ENCODE results near the gene TBC1D17. TPM values are rescaled to one million over a fixed set of nuclear protein-coding genes. Genes with fewer than 3 reads are reported as not detected.

TBC1D17 gene
- total RNA-seq, 1 experiment from 2014 or later: 62.3 TPM

- ChIA-PET CTCF (no interaction called here), POLR2A (ENCODE audit: unreplicated experiment) (no interaction called here)
- Histone ChIP-seq H3K36me3 (ENCODE audit: low read depth) (peaks cover 25% of the 10 kb centered on the region; the same call in 1 of the 2 replicates), H3K4me1 (replicated peaks; ENCODE audit: insufficient read depth) (peaks cover 13% of the 10 kb centered on the region), H3K4me3 (no peak overlapping the region), H2AFZ (no peak overlapping the region), H3K9me3 (ENCODE audit: insufficient read depth, low read depth) (no peaks in the 10 kb centered on the region), H3K9me2 (ENCODE audit: insufficient read depth) (no peaks in the 10 kb centered on the region), H3K27ac (no peak overlapping the region), H3F3A (ENCODE audit: insufficient read depth, low read depth) (peaks cover 32% of the 10 kb centered on the region; the same call in 1 of the 2 replicates), H3K4me2 (no peak overlapping the region), H4K20me1 (ENCODE audit: insufficient read depth) (peaks cover 12% of the 10 kb centered on the region), H3K79me2 (ENCODE audit: low read depth) (peaks cover 15% of the 10 kb centered on the region), H3K27me3 (ENCODE audit: insufficient read depth, low read depth) (no peaks in the 10 kb centered on the region)
- intact Hi-C loops (cut with micrococcal nuclease; ENCODE audit: unreplicated experiment): no loop called here
- TF ChIP-seq CTCF (conservative IDR thresholded peaks at IDR 0.05) (no peak), EZH2 (IDR thresholded peaks at IDR 0.05; ENCODE audit: low read depth) (no peak)
- BruUV-seq (replicated peaks): no TSS peak
- no peak for DNase-seq
Measured at GRCh38 chr19:49881672-49882394, 4.3 kb downstream of the TBC1D17 start.

- TF ChIP-seq CTCF (conservative IDR thresholded peaks at IDR 0.05): no peak
- TF ChIP-seq EZH2 (IDR thresholded peaks at IDR 0.05; ENCODE audit: low read depth): no peak
- H3K4me1 ChIP-seq (replicated peaks; ENCODE audit: insufficient read depth): peaks cover 13% of the 10 kb centered on the region
- POLR2A ChIA-PET (ENCODE audit: unreplicated experiment): no interaction called here
- H3K36me3 ChIP-seq (ENCODE audit: low read depth): peaks cover 25% of the 10 kb centered on the region; the same call in 1 of the 2 replicates
- no peaks in the 10 kb centered on the region for H3K9me2 ChIP-seq (ENCODE audit: insufficient read depth)
- CTCF ChIA-PET: no interaction called here
- no peaks in the 10 kb centered on the region for H3K27me3 ChIP-seq (ENCODE audit: insufficient read depth, low read depth)
- no TSS peak for BruUV-seq (replicated peaks)
- no peak overlapping the region for H3K4me2 ChIP-seq
- H3K9me3 ChIP-seq (ENCODE audit: insufficient read depth, low read depth): no peaks in the 10 kb centered on the region
- no peak overlapping the region for H2AFZ ChIP-seq
- no peak for DNase-seq
- peaks cover 12% of the 10 kb centered on the region for H4K20me1 ChIP-seq (ENCODE audit: insufficient read depth)
- intact Hi-C loops (cut with micrococcal nuclease; ENCODE audit: unreplicated experiment): no loop called here
- peaks cover 15% of the 10 kb centered on the region for H3K79me2 ChIP-seq (ENCODE audit: low read depth)
- H3F3A ChIP-seq (ENCODE audit: insufficient read depth, low read depth): peaks cover 33% of the 10 kb centered on the region; the same call in 1 of the 2 replicates
- no peak overlapping the region for H3K4me3 ChIP-seq
- no peak overlapping the region for H3K27ac ChIP-seq
Measured at GRCh38 chr19:49882643-49883042, 5.1 kb downstream of the TBC1D17 start.

GRCh38 chr19:49883094-49883493 lies 5.6 kb downstream of the TBC1D17 start:
- no peaks in the 10 kb centered on the region for H3K9me3 ChIP-seq (ENCODE audit: insufficient read depth, low read depth)

More at GRCh38 chr19:49883094-49883493, 5.6 kb downstream of the TBC1D17 start:
- peaks cover 33% of the 10 kb centered on the region; the same call in 1 of the 2 replicates for H3F3A ChIP-seq (ENCODE audit: insufficient read depth, low read depth)
- no peak overlapping the region for H3K27ac ChIP-seq
- CTCF ChIA-PET: no interaction called here
- peaks cover 14% of the 10 kb centered on the region for H3K79me2 ChIP-seq (ENCODE audit: low read depth)
- DNase-seq: no peak
- H3K9me2 ChIP-seq (ENCODE audit: insufficient read depth): no peaks in the 10 kb centered on the region
- BruUV-seq (replicated peaks): no TSS peak
- POLR2A ChIA-PET (ENCODE audit: unreplicated experiment): no interaction called here
- H3K36me3 ChIP-seq (ENCODE audit: low read depth): peaks cover 25% of the 10 kb centered on the region; the same call in 1 of the 2 replicates
- no peak overlapping the region for H2AFZ ChIP-seq
- no peaks in the 10 kb centered on the region for H3K27me3 ChIP-seq (ENCODE audit: insufficient read depth, low read depth)
- peaks cover 13% of the 10 kb centered on the region for H3K4me1 ChIP-seq (replicated peaks; ENCODE audit: insufficient read depth)
- intact Hi-C loops (cut with micrococcal nuclease; ENCODE audit: unreplicated experiment): no loop called here
- H4K20me1 ChIP-seq (ENCODE audit: insufficient read depth): peaks cover 12% of the 10 kb centered on the region
- TF ChIP-seq EZH2 (IDR thresholded peaks at IDR 0.05; ENCODE audit: low read depth) (no peak), CTCF (conservative IDR thresholded peaks at IDR 0.05) (no peak)
- H3K4me3 ChIP-seq: no peak overlapping the region
- no peak overlapping the region for H3K4me2 ChIP-seq
